Coronary artery (tissue), 2 donors: ENCODE data around the gene CARD11.

Source experiments
- DNase-seq: peaks from one replicate; pipeline ENCODE4 v3.0.0-alpha.2; 2017; ENCODE audit warnings: low spot score
- H3K27ac ChIP-seq, 2 donors: fragments of 200-600 bp; sonication (generic); one replicate each; pipeline ENCODE4 v1.5.1; 2016 to 2019
- H3K4me3 ChIP-seq: fragments of 200-600 bp; sonication (generic); 2 replicates; pipeline ENCODE4 v1.5.1; 2016; ENCODE audit warnings: mild to moderate bottlenecking, moderate library complexity
- TF ChIP-seq, protein P1 (sequence below): fragments of 200-600 bp; sonication (generic); IDR thresholded peaks from one replicate; pipeline ENCODE4 v1.5.1; 2019; ENCODE audit warnings: antibody characterized with exemption

CARD11 gene

DNA sequence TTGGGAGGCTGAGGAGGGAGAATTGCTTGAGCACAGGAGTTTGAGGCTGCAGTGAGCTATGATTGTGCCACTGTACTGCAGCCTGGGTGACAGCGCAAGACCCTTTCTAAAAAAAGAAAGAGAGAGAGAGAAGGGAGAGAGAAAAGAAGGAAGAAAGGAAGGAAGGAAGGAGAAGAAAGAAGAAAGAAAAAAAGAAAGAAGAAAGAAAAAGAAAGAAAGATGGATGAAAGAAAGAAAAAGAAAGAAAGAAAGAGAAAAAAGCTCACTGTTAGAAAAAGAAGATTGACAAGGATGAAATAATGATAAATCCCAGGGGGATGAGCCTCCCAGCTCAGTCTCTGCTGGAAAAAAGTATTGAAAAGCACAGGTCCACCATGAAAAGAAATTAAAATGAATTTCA, 22.8 kb upstream of the CARD11 start:
- no peak overlapping the region for H3K4me3 ChIP-seq
- TF ChIP-seq, protein P1, sequence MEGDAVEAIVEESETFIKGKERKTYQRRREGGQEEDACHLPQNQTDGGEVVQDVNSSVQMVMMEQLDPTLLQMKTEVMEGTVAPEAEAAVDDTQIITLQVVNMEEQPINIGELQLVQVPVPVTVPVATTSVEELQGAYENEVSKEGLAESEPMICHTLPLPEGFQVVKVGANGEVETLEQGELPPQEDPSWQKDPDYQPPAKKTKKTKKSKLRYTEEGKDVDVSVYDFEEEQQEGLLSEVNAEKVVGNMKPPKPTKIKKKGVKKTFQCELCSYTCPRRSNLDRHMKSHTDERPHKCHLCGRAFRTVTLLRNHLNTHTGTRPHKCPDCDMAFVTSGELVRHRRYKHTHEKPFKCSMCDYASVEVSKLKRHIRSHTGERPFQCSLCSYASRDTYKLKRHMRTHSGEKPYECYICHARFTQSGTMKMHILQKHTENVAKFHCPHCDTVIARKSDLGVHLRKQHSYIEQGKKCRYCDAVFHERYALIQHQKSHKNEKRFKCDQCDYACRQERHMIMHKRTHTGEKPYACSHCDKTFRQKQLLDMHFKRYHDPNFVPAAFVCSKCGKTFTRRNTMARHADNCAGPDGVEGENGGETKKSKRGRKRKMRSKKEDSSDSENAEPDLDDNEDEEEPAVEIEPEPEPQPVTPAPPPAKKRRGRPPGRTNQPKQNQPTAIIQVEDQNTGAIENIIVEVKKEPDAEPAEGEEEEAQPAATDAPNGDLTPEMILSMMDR, result no peak
- H3K27ac ChIP-seq, result no peak overlapping the region
- no peak for DNase-seq

DNA sequence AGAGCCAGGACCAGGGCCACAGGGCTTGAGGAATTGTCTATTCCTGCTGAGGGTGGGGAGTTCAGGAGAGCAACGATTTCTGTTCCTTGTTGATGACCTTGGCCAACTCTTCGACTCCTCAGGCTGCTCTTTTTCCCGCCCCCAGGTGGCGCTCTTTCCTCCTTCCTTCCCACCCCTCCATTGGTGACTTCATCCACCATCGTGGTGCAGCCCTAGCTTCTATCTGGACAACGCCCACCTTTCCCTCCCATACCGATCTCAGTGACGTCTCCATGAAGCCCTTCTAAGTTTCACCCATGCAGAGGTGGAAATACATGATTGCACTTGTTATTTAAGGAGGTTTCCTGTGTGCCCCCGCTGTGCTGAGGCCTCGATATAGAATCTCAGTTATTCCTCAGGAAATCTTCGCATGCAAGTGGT, 22.1 kb upstream of the CARD11 start:
- H3K4me3 ChIP-seq, result no peak overlapping the region
- no peak overlapping the region for H3K27ac ChIP-seq
- DNase-seq, result no peak
- TF ChIP-seq, protein P1, result no peak

DNA sequence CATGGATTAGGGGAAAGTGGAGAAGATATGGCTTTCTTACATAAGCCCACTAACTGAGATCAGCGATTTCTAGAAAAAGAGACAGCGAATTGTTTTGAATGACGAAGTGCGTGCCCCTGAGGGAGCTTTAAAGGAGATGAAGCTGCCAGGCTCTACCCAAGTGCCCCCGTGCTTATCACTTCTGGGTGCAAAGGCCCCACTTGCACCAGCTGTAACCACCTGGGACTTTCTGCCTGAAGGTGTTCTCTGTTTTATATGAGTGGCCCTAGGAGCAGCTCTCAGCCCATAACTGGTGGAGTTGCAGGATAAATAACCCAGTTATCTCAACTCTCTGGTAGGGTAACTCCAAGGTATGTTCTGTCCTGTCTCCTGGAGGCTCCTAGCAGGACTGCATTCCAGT, 20.4 kb upstream of the CARD11 start:
- TF ChIP-seq, protein P1, result no peak
- DNase-seq, result no peak
- no peak overlapping the region for H3K4me3 ChIP-seq
- no peak overlapping the region for H3K27ac ChIP-seq

DNA sequence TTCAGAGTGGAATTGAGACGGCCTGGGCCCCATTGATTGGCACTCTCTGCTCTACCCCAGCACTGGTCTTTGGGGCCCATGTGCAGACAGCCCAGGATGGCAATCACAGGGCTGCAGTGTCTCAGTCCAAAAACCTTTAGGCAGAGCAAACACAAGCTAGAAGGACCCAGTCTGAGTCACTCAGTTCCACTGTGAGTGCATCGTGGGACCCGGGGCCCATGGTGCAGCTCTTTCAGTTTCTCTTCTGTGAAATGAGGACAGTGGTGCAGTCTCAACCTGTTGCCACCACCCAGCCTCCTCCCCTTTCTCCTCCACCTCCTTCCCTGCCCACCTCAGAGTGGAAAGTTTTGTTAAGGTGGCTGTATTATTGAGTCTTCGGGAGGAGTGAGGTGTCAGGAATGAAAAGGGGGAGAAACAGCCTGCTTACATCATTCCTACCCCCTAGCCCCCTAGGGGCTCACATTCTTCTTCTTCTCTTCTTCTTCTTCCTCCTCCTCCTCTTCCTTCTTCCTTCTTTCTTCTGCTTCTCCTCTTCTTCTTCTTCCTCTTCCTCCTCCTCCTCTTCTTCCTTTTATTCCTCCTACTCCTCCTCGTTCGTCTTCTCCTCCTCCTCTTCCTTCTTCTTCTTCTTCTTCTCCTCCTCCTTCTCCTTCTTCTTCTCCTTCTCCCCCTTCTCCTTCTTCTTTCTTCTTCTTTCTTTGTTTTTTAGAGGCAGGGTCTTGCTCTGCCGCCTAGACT, 19.5 kb upstream of the CARD11 start:
- Histone ChIP-seq H3K27ac (no peak overlapping the region), H3K4me3 (no peak overlapping the region)
- no peak for DNase-seq
- TF ChIP-seq, protein P1, result no peak

DNA sequence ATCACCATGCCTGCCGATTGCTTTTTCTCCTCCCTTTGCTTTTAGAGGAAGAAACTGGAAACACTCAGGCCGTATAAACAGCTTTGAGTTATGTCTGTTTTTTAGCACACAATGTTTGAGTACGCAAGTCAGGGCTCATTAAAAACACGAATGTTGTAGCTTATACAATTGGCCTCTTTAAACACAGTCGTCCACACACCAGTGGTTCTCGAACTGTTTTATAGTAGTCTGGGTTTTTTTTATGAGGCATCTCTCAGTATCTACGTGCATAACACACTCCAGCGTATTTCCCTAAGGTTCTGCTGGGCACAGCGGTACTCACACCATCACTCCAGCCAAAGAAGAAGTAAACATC, 13.4 kb upstream of the CARD11 start:
- TF ChIP-seq, protein P1, result no peak
- Histone ChIP-seq H3K4me3 (no peak overlapping the region), H3K27ac (no peak overlapping the region)
- DNase-seq, result no peak

DNA sequence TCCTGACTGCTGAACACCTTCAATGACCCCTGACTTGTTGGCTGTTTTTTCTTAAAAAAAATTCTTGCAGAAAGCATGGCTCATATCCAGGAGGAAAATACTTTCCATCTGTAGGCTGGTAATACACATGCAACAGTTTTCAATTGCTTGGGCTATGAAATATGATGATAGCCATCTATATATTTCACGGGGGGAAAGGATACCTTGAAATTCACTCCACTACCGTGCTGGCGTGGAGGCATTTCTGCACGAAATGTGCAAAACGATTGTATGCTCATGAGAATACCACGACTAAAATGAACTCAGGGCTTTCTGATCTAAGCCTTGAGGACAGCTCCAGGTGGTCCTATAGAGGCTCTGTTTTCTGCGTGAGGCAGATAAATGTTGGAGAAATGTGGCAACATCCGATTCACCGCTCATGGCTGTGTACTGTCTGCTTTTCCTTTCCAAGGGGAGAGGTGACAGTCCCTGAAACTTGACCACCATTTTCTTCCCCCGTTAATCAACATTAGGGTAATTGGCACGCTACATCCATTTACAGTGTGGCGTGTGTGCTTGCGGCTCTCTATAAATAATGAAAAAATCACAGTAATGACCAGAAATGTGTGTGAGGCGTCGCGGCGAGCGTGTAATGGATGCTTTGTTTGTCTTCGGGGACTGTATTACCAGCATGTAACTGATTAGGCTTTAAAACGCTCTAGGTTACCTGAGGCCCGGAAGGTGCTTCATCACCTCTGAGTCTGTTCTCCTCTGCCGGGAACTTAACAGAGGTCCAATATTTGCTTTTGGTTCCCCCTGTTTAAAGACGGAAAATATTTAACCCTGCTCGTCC, 12.8 kb upstream of the CARD11 start:
- H3K4me3 ChIP-seq, result no peak overlapping the region

More for the DNA sequence above, 12.8 kb upstream of the CARD11 start:
- no peak for DNase-seq
- no peak overlapping the region for H3K27ac ChIP-seq
- TF ChIP-seq, protein P1, result no peak
